Raji (cell line): ENCODE measurements around the gene ZBTB22.

Source experiments
- POLR2A ChIP-seq: IDR thresholded peaks from 2 replicates; pipeline ENCODE4 v1.6.1; 2011; ENCODE audit warnings: low read depth, low read length, control low read depth; ENCODE audit not compliant: insufficient read depth

ZBTB22 gene

GRCh38 chr6:33273129-33273923 lies 44.2 kb downstream of the ZBTB22 start:
- TF ChIP-seq POLR2A: no peak

GRCh38 chr6:33272275-33273128 lies 45.0 kb downstream of the ZBTB22 start:
- TF ChIP-seq POLR2A: no peak

GRCh38 chr6:33271468-33272274 lies 45.9 kb downstream of the ZBTB22 start, which contains the start of the genes RPS18 and VPS52:
RPS18 (plus strand) TSS chr6:33272075; CDS start chr6:33272120, 45 bp downstream.
VPS52 (minus strand) TSS chr6:33271876; CDS start chr6:33271675, 201 bp downstream.
- peak; percentile 98 for TF ChIP-seq POLR2A

GRCh38 chr6:33271117-33271467 lies 46.5 kb downstream of the ZBTB22 start:
- TF ChIP-seq POLR2A: no peak
